Endothelial cell of umbilical vein (primary cell): ENCODE results near the gene CNOT1. TPM values are rescaled to one million over a fixed set of nuclear protein-coding genes. Genes with fewer than 3 reads are reported as not detected.

Experiments used
- BruUV-seq: library from RNA; stranded (reverse); fragments of 400-500 nt; replicated peaks from 2 replicates; lab custom pipeline; 2021; lab: Mats Ljungman, UMichigan
- CTCF ChIA-PET: fragments of 300-600, 350-600 bp; sonication (Branson Sonifier 250); formaldehyde crosslinking; loops from one replicate; lab custom pipeline; 2021; ENCODE audit warnings: antibody characterized with exemption, inconsistent platforms; lab: Charles Lee
- POLR2A ChIA-PET: fragments of 300-600, 350-600 bp; sonication (Branson Sonifier 250); formaldehyde crosslinking; loops from one replicate; lab custom pipeline; 2021; ENCODE audit warnings: antibody characterized with exemption, inconsistent platforms; lab: Charles Lee
- DNase-seq: peaks from one replicate; pipeline ENCODE4 v3.0.0-alpha.2; 2011; ENCODE audit warnings: low read depth, low spot score
- FAIRE-seq: peaks from 2 replicates; lab custom pipeline; 2011; peaks lifted over from hg19 to GRCh38; lab: Jason Lieb, UNC
- H2AFZ ChIP-seq: 2 replicates; pipeline ENCODE4 v1.6.0; 2012; ENCODE audit warnings: low read depth, low read length, control low read depth, inconsistent platforms
- H3K27ac ChIP-seq: 2 replicates; pipeline ENCODE4 v1.5.1; 2011; ENCODE audit warnings: low read depth, mild to moderate bottlenecking, control low read depth, low read length, moderate library complexity; ENCODE audit not compliant: insufficient read depth
- H3K27me3 ChIP-seq, 2 experiments: 2 replicates each; pipeline versions ENCODE4 v1.6.0 to v1.6.1; 2011; ENCODE audit warnings: low read length in 2 of 2, mixed read lengths in 1 of 2; ENCODE audit not compliant: control insufficient read depth in 2 of 2, insufficient read depth in 2 of 2
- H3K36me3 ChIP-seq, 2 experiments: 2 replicates in 1 of 2; 3 replicates in 1 of 2; pipeline ENCODE4 v1.5.1; 2011; ENCODE audit warnings: low read length in 2 of 2, mild to moderate bottlenecking in 1 of 2, moderate library complexity in 1 of 2; ENCODE audit not compliant: control insufficient read depth in 2 of 2, insufficient read depth in 2 of 2; ENCODE audit errors: extremely low read depth in 1 of 2
- H3K4me1 ChIP-seq: 3 replicates; pipeline ENCODE4 v1.5.1; 2011; ENCODE audit warnings: mild to moderate bottlenecking, low read length; ENCODE audit not compliant: control insufficient read depth, insufficient read depth; ENCODE audit errors: extremely low read depth
- H3K4me2 ChIP-seq: 2 replicates; pipeline ENCODE4 v1.6.1; 2011; ENCODE audit warnings: low read length, control low read depth, mixed read lengths; ENCODE audit not compliant: insufficient read depth
- H3K4me3 ChIP-seq, 3 experiments: fragments of 200-600 bp in 1 of 3; sonication (generic), shearing (Covaris generic) in 1 of 3; replicated peaks in 1 of 3; 2 replicates each; pipeline ENCODE4 v1.5.1; 2011 to 2016; ENCODE audit warnings: control low read depth in 3 of 3, low read length in 3 of 3, mild to moderate bottlenecking in 2 of 3, inconsistent platforms in 1 of 3, low read depth in 1 of 3, moderate library complexity in 1 of 3; ENCODE audit not compliant: insufficient read depth in 1 of 3
- H3K79me2 ChIP-seq: 2 replicates; pipeline ENCODE4 v1.6.0; 2012; ENCODE audit warnings: low read length, inconsistent platforms; ENCODE audit not compliant: control insufficient read depth, insufficient read depth
- H3K9ac ChIP-seq: replicated peaks from 2 replicates; pipeline ENCODE3; 2011; ENCODE audit warnings: low read length, control low read depth; ENCODE audit not compliant: insufficient read depth; ENCODE audit errors: extremely low read depth
- H3K9me1 ChIP-seq: replicated peaks from 3 replicates; pipeline ENCODE4 v1.6.0; 2011; ENCODE audit warnings: mild to moderate bottlenecking, low read length; ENCODE audit not compliant: control insufficient read depth, insufficient read depth; ENCODE audit errors: extremely low read depth
- H3K9me3 ChIP-seq: replicated peaks from 2 replicates; pipeline ENCODE4 v1.5.1; 2012; ENCODE audit warnings: low read length, inconsistent platforms; ENCODE audit not compliant: control insufficient read depth, insufficient read depth
- H4K20me1 ChIP-seq: replicated peaks from 2 replicates; pipeline ENCODE3; 2011; ENCODE audit warnings: mild to moderate bottlenecking, low read length; ENCODE audit not compliant: control insufficient read depth, insufficient read depth; ENCODE audit errors: extremely low read depth
- CTCF ChIP-seq, 2 donors: IDR thresholded peaks; 1 replicate in 1 of 2; 2 replicates in 1 of 2; pipeline ENCODE4 v1.5.1; 2011; ENCODE audit warnings: low read length in 2 of 2, mild to moderate bottlenecking in 2 of 2, moderate library complexity in 2 of 2, control low read depth in 1 of 2, inconsistent platforms in 1 of 2, low read depth in 1 of 2; ENCODE audit not compliant: insufficient read depth in 1 of 2; ENCODE audit errors: extremely low read depth in 1 of 2
- EZH2 ChIP-seq: IDR thresholded peaks from 2 replicates; pipeline ENCODE4 v1.6.1; 2012; ENCODE audit warnings: borderline replicate concordance, low read depth, mild to moderate bottlenecking, moderate library complexity, low read length, inconsistent platforms; ENCODE audit not compliant: severe bottlenecking
- FOS ChIP-seq: IDR thresholded peaks from 2 replicates; pipeline ENCODE4 v1.6.1; 2011; ENCODE audit warnings: mild to moderate bottlenecking, low read length, moderate library complexity, borderline replicate concordance; ENCODE audit not compliant: insufficient read depth
- GATA2 ChIP-seq: IDR thresholded peaks from 2 replicates; pipeline ENCODE4 v1.7.0; 2011; ENCODE audit warnings: low read depth, mild to moderate bottlenecking, moderate library complexity, mixed read lengths, low read length; ENCODE audit not compliant: insufficient read length, insufficient read depth
- JUN ChIP-seq: IDR thresholded peaks from 2 replicates; pipeline ENCODE4 v1.6.1; 2011; ENCODE audit warnings: borderline replicate concordance, low read depth; ENCODE audit not compliant: insufficient read length, insufficient read depth
- MYC ChIP-seq: IDR thresholded peaks from one replicate; pipeline ENCODE4 v1.6.1; 2011; ENCODE audit warnings: mild to moderate bottlenecking, low read depth, low read length
- POLR2A ChIP-seq: IDR thresholded peaks from 2 replicates; pipeline ENCODE4 v1.6.1; 2012; ENCODE audit warnings: low read depth, mild to moderate bottlenecking, control low read depth, low read length
- POLR2AphosphoS5 ChIP-seq: IDR thresholded peaks from 2 replicates; pipeline ENCODE4 v1.6.1; 2012; ENCODE audit warnings: low read depth, mild to moderate bottlenecking, control low read depth, low read length, moderate library complexity; ENCODE audit not compliant: insufficient read depth
- dilution Hi-C: fragments of 300-500 bp; cut with MboI; formaldehyde crosslinking; loops from one replicate; pipeline ENCODE4 v1.15.0; 2019; ENCODE audit warnings: low sequenced_read_pairs; ENCODE audit not compliant: extremely low pct_ligation_motif_present
- intact Hi-C: fragments of 100-400 bp; cut with micrococcal nuclease; formaldehyde crosslinking; loops from one replicate; pipeline ENCODE4 v1.10.0; 2022
- polyA plus RNA-seq, 4 experiments: library from polyadenylated mRNA; depleted of rRNA in 3 of 4; stranded (reverse) in 3 of 4; unstranded in 1 of 4; fragments of >200 nt; gene quantifications; 2 replicates each; pipeline versions ENCODE4 v1.2.1 to v1.2.3, GENCODE V29; 2011 to 2012; ENCODE audit warnings: missing spikeins in 1 of 4
- total RNA-seq: library from RNA; stranded (reverse); gene quantifications from 2 replicates; pipeline ENCODE4 v1.2.3, GENCODE V29; 2021
- TF ChIP-seq, protein P1 (sequence below): IDR thresholded peaks from 2 replicates; pipeline ENCODE4 v1.6.1; 2011; ENCODE audit not compliant: insufficient read depth, insufficient read length

Gene CNOT1
- total and polyA plus RNA-seq, 2 donors (not counting 3 experiments of a cell fraction or from before 2014, with no cell fraction given): 142 to 151 TPM

DNA sequence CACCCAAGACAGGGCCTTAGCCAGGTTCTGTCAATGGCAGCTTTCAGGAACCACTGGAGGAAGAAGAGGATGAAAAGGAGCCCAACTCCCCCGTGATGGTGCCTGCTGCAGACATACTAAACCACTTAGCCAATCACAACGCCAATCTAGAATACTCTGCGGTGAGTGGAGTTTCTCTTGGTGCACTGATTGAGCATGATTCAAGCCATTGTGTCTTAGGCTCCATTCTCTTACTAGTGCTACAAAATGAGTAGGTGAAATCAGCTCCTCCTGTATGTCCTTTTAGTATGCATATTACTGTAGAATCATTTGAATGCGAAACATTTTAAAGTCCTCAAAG is 112.9 kb downstream of the CNOT1 start:
- no peaks in the 10 kb centered on the region for H3K9me3 ChIP-seq
- H3K9me1 ChIP-seq: no peaks in the 10 kb centered on the region
- no peak overlapping the region for H3K27ac ChIP-seq
- no TSS peak for BruUV-seq
- TF ChIP-seq MYC (no peak), CTCF (IDR thresholded peaks at IDR 0.05; ENCODE audit: extremely low read depth in 1 of 2, insufficient read depth in 1 of 2, low read depth in 1 of 2, low read length in 2 of 2) (no peak), POLR2A (no peak), GATA2 (no peak), EZH2 (no peak), JUN (no peak), FOS (no peak), POLR2AphosphoS5 (no peak)
- TF ChIP-seq, protein P1, sequence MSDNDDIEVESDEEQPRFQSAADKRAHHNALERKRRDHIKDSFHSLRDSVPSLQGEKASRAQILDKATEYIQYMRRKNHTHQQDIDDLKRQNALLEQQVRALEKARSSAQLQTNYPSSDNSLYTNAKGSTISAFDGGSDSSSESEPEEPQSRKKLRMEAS: no peak
- ChIA-PET CTCF (interaction anchor here (1.0 to 3.4 kb wide), 3 partner anchors 29 to 239 kb away, joined by 3 to 13 read pairs (median 8); no protein-coding TSS in a partner anchor), POLR2A (no interaction called here)
- H2AFZ ChIP-seq: no peak overlapping the region
- DNase-seq (no peak), FAIRE-seq (no peak)
- peaks cover 21 to 36% of the 10 kb centered on the region in 2 experiments for H3K36me3 ChIP-seq
- no peak overlapping the region for H3K4me3 ChIP-seq
- intact Hi-C loops (loop anchor here (5.0 kb wide), 1 partner anchor 111 kb away; the partner anchor contains the start of gene CNOT1), dilution Hi-C loops (no loop called here)
- no peak overlapping the region for H3K9ac ChIP-seq
- H3K79me2 ChIP-seq: no peaks in the 10 kb centered on the region
- no peaks in the 10 kb centered on the region for H4K20me1 ChIP-seq
- H3K27me3 ChIP-seq: no peaks in the 10 kb centered on the region
- H3K4me2 ChIP-seq: no peak overlapping the region
- H3K4me1 ChIP-seq: peaks cover 12% of the 10 kb centered on the region
